ENCODE data around the gene PJA2.

GRCh38 chr5:109309326-109310063 lies 100.3 kb downstream of the PJA2 start:
- TF ChIP-seq CTCF (IDR thresholded peaks at IDR 0.05) (no peak), POLR2A (IDR thresholded peaks at IDR 0.05) (no peak), EP300 (IDR thresholded peaks at IDR 0.05) (no peak)

All from tibial nerve (tissue), 4 donors.